Stimulated activated CD8-positive, alpha-beta memory T cell treated with anti-CD3 and anti-CD28 coated beads, Interleukin-12 subunit alpha, Interleukin-12 subunit beta, amount 100 ng/mL, for 4 hours (primary cell): ENCODE data around the gene CACNB2.

Experiments used
- DNase-seq: peaks from one replicate; pipeline ENCODE4 v3.0.0-alpha.2; 2020; ENCODE audit warnings: low read depth

CACNB2 gene

GRCh38 chr10:18293536-18294510, 153.6 kb downstream of the CACNB2 start:
- DNase-seq = no peak

- DNase-seq = no peak
Measured at GRCh38 chr10:18294633-18295032, 154.4 kb downstream of the CACNB2 start.

GRCh38 chr10:18297659-18298058, 157.4 kb downstream of the CACNB2 start:
- DNase-seq = no peak

- DNase-seq = no peak
Measured at GRCh38 chr10:18298256-18298655, 158.0 kb downstream of the CACNB2 start.

- DNase-seq = no peak
Measured at GRCh38 chr10:18303851-18304801, 163.9 kb downstream of the CACNB2 start.

- no peak for DNase-seq
Measured at GRCh38 chr10:18306031-18306430, 165.8 kb downstream of the CACNB2 start.

GRCh38 chr10:18308600-18308999, 168.4 kb downstream of the CACNB2 start:
- DNase-seq = no peak

GRCh38 chr10:18310761-18311160, 170.5 kb downstream of the CACNB2 start:
- no peak for DNase-seq

GRCh38 chr10:18312374-18313139, 172.3 kb downstream of the CACNB2 start:
- no peak for DNase-seq

GRCh38 chr10:18313140-18313530, 172.9 kb downstream of the CACNB2 start:
- DNase-seq = no peak

GRCh38 chr10:18313626-18314025, 173.4 kb downstream of the CACNB2 start:
- DNase-seq = no peak

GRCh38 chr10:18319628-18320027, 179.4 kb downstream of the CACNB2 start:
- no peak for DNase-seq

GRCh38 chr10:18321371-18321770, 181.1 kb downstream of the CACNB2 start:
- no peak for DNase-seq

GRCh38 chr10:18323916-18324315, 183.7 kb downstream of the CACNB2 start:
- DNase-seq = no peak

- no peak for DNase-seq
Measured at GRCh38 chr10:18325410-18325809, 185.2 kb downstream of the CACNB2 start.

GRCh38 chr10:18325889-18326531, 185.8 kb downstream of the CACNB2 start:
- no peak for DNase-seq

GRCh38 chr10:18328941-18329340, 188.7 kb downstream of the CACNB2 start:
- DNase-seq = no peak

- DNase-seq = no peak
Measured at GRCh38 chr10:18332048-18332447, 191.8 kb downstream of the CACNB2 start.

GRCh38 chr10:18332484-18332883, 192.3 kb downstream of the CACNB2 start:
- DNase-seq = no peak

- no peak for DNase-seq
Measured at GRCh38 chr10:18333621-18334020, 193.4 kb downstream of the CACNB2 start.

- DNase-seq = no peak
Measured at GRCh38 chr10:18334116-18334867, 194.1 kb downstream of the CACNB2 start.
